OCI-M2 (cell line): ENCODE data around the gene SLC38A11.
"Not testable (repeated sequence)": the region's sequence is repeated elsewhere in the genome, so short reads cannot be mapped to it uniquely, and the experiment has no call there.

Experiments used
- DNase-seq: peaks from one replicate; lab custom pipeline; 2025; ENCODE audit not compliant: unreplicated experiment; lab: John Stamatoyannopoulos, UW

SLC38A11 gene

GRCh38 chr2:164954954-164955701 lies at the start of gene SLC38A11:
TSS of gene SLC38A11 (minus strand) at chr2:164955525. CDS start at chr2:164955247, 278 bp downstream.
- DNase-seq, result no peak

GRCh38 chr2:165003443-165004130 lies 48.3 kb upstream of the SLC38A11 start:
- no peak for DNase-seq

GRCh38 chr2:165002638-165003037 lies 47.3 kb upstream of the SLC38A11 start:
- DNase-seq, result no peak

- not testable (repeated sequence) for DNase-seq
Measured at GRCh38 chr2:164994664-164995299, 39.5 kb upstream of the SLC38A11 start.

GRCh38 chr2:164993287-164994016 lies 38.1 kb upstream of the SLC38A11 start:
- DNase-seq, result no peak

- no peak for DNase-seq
Measured at GRCh38 chr2:164992818-164993217, 37.5 kb upstream of the SLC38A11 start.

GRCh38 chr2:164992093-164992454 lies 36.7 kb upstream of the SLC38A11 start:
- not testable (repeated sequence) for DNase-seq

GRCh38 chr2:164991361-164992092 lies 36.2 kb upstream of the SLC38A11 start:
- not testable (repeated sequence) for DNase-seq

GRCh38 chr2:164990953-164991352 lies 35.6 kb upstream of the SLC38A11 start:
- DNase-seq, result not testable (repeated sequence)

- DNase-seq, result not testable (repeated sequence)
Measured at GRCh38 chr2:164988805-164989204, 33.5 kb upstream of the SLC38A11 start.

GRCh38 chr2:164986027-164986426 lies 30.7 kb upstream of the SLC38A11 start:
- not testable (repeated sequence) for DNase-seq

GRCh38 chr2:164984428-164984827 lies 29.1 kb upstream of the SLC38A11 start:
- no peak for DNase-seq

- no peak for DNase-seq
Measured at GRCh38 chr2:164981217-164981990, 26.1 kb upstream of the SLC38A11 start.

- DNase-seq, result not testable (repeated sequence)
Measured at GRCh38 chr2:164980688-164981087, 25.4 kb upstream of the SLC38A11 start.

GRCh38 chr2:164979113-164979512 lies 23.8 kb upstream of the SLC38A11 start:
- no peak for DNase-seq

GRCh38 chr2:164976875-164977470 lies 21.6 kb upstream of the SLC38A11 start:
- not testable (repeated sequence) for DNase-seq

GRCh38 chr2:164976301-164976700 lies 21.0 kb upstream of the SLC38A11 start:
- no peak for DNase-seq

GRCh38 chr2:164975891-164976290 lies 20.6 kb upstream of the SLC38A11 start:
- no peak for DNase-seq

GRCh38 chr2:164974221-164974620 lies 18.9 kb upstream of the SLC38A11 start:
- no peak for DNase-seq
